ENCODE results near the gene KRT1.

GRCh38 chr12:52647601-52648000 lies 32.6 kb downstream of the KRT1 start:
- TF ChIP-seq CTCF (IDR thresholded peaks at IDR 0.05) = no peak
- TF ChIP-seq ZFX (IDR thresholded peaks at IDR 0.05; ENCODE audit: borderline replicate concordance) = no peak
